Spleen (tissue), 7 donors: Measurements from ENCODE around the gene ANKRD6.

Source experiments
- POLR2AphosphoS5 ChIP-seq, 3 donors: sonication (generic); formaldehyde crosslinking; IDR thresholded peaks; one replicate each; pipeline ENCODE4 v1.5.1; 2017; ENCODE audit warnings: antibody characterized with exemption in 3 of 3
- TF ChIP-seq, protein P1 (sequence below), 11 experiments: fragments of 200-600 bp in 7 of 11; fragments of 450-650 bp in 4 of 11; sonication (generic) in 4 of 11; IDR thresholded peaks in 8 of 11; conservative IDR thresholded peaks in 3 of 11; 1 replicate in 7 of 11; 2 replicates in 4 of 11; pipeline versions ENCODE4 v1.4.0 to v1.8.0; 2016 to 2021; ENCODE audit warnings: antibody characterized with exemption in 11 of 11, inconsistent platforms in 4 of 11, mild to moderate bottlenecking in 1 of 11
- donor health status: DM: no; HTN: no; CAD: no; lungs with moderate emphysema.
- donor health status: DM: no; HTN: no; CAD: no.
- donor health status: DM: no; HTN: no; CAD: no.

DNA sequence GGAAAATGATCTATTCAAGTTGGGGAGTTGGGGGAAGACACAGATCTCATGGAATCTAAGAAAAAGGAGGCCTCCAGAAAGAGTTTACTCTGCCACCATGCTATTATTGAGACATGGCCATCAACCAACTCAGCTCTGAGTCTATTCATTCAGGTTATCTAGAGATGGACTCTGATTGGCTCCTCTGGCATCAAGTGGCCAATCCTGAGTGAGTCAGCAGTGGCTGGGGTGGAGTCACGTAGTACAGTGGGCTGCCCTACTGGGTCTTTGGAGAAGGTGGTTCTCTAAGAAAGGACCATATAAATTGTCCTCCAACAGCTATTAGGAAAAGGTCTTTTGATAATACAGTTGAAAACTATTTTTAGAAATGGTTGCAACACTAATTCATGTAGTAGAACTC lies 163.5 kb downstream of the ANKRD6 start:
- TF ChIP-seq, protein P1, sequence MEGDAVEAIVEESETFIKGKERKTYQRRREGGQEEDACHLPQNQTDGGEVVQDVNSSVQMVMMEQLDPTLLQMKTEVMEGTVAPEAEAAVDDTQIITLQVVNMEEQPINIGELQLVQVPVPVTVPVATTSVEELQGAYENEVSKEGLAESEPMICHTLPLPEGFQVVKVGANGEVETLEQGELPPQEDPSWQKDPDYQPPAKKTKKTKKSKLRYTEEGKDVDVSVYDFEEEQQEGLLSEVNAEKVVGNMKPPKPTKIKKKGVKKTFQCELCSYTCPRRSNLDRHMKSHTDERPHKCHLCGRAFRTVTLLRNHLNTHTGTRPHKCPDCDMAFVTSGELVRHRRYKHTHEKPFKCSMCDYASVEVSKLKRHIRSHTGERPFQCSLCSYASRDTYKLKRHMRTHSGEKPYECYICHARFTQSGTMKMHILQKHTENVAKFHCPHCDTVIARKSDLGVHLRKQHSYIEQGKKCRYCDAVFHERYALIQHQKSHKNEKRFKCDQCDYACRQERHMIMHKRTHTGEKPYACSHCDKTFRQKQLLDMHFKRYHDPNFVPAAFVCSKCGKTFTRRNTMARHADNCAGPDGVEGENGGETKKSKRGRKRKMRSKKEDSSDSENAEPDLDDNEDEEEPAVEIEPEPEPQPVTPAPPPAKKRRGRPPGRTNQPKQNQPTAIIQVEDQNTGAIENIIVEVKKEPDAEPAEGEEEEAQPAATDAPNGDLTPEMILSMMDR (IDR thresholded peaks at IDR 0.05 in 8 of 11, conservative IDR thresholded peaks at IDR 0.05 in 3 of 11): no peak
- no peak for TF ChIP-seq POLR2AphosphoS5 (IDR thresholded peaks at IDR 0.05)
